Osteocyte (in vitro differentiated cells): ENCODE results near the gene SCGB1C1. TPM values are rescaled to one million over a fixed set of nuclear protein-coding genes. Genes with fewer than 3 reads are reported as not detected.

Source experiments
- DNase-seq: peaks from one replicate; pipeline ENCODE4 v3.0.0; 2021; ENCODE audit warnings: mixed read lengths; ENCODE audit not compliant: unreplicated experiment; ENCODE audit errors: extremely low spot score
- H3K27ac Mint-ChIP-seq: one replicate; pipeline ENCODE4 v1.8.0; 2021; ENCODE audit warnings: mild to moderate bottlenecking, mixed read lengths; ENCODE audit not compliant: unreplicated experiment
- H3K27me3 Mint-ChIP-seq: one replicate; pipeline ENCODE4 v1.8.0; 2021; ENCODE audit warnings: mixed read lengths; ENCODE audit not compliant: unreplicated experiment
- H3K36me3 Mint-ChIP-seq: one replicate; pipeline ENCODE4 v1.8.0; 2021; ENCODE audit warnings: mixed read lengths; ENCODE audit not compliant: unreplicated experiment
- H3K4me1 Mint-ChIP-seq: one replicate; pipeline ENCODE4 v1.8.0; 2021; ENCODE audit warnings: mixed read lengths; ENCODE audit not compliant: unreplicated experiment
- H3K4me3 Mint-ChIP-seq: one replicate; pipeline ENCODE4 v1.8.0; 2021; ENCODE audit warnings: mild to moderate bottlenecking, moderate library complexity, mixed read lengths; ENCODE audit not compliant: unreplicated experiment
- H3K9me3 Mint-ChIP-seq: one replicate; pipeline ENCODE4 v1.8.0; 2021; ENCODE audit warnings: mixed read lengths; ENCODE audit not compliant: unreplicated experiment
- total RNA-seq: library from RNA; stranded (reverse); gene quantifications from 2 replicates; pipeline ENCODE4 v1.2.1, GENCODE V29; 2021
- TF ChIP-seq, protein P1 (sequence below): fragments of 200-600 bp; sonication (generic); IDR thresholded peaks from 2 replicates; pipeline ENCODE4 v1.5.0; 2021; ENCODE audit warnings: antibody characterized with exemption, mild to moderate bottlenecking, moderate library complexity

SCGB1C1 gene
- total RNA-seq, 1 donor from 2014 or later, result not detected

DNA sequence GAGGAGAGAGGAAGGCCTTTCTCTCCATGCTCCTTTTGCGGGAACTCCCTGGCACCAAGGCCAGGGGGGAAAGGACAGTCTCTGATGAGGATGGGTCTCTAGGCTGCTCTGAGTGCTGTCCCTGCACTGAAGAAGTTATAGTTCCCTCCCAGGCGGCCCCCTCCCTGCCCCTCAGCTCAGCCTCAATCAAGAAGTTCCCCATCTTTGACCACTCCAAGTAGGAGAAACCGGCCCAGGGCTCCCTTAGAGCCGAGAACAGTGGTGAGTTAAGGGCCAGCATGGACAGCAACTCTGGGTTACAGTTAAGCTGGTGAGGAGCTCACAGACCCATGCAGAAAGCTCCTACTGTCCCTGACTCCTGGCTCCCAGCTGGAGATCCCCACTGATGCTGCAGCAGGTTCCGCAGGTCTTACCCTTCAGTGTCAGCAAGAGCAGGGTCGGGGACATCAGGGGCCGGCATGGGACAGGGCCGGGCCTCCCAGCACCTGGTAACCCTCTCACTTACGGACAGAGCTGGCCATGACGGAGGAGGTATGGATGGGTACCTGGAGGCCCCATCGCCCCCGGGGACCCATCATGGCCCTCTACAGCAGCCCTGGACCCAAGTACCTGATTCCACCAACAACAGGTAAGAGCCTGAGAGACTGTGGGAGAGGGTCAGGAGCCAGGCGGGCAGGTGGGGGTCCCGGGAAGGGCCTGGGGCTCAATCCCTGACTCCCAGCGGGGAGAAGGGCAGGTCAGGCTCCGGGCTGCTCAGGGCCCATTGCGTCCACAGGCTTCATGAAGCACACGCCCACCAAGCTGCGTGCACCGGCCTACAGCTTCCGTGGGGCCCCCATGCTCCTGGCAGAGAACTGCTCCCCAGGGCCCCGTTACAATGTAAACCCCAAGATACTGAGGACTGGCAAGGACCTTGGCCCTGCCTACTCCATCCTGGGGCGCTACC, 4.2 kb downstream of the SCGB1C1 start:
- DNase-seq, result peak; percentile 83
- Mint-ChIP-seq H3K4me1 (no peaks in the 10 kb centered on the region), H3K36me3 (peaks cover 4% of the 10 kb centered on the region), H3K4me3 (no peak overlapping the region), H3K9me3 (no peaks in the 10 kb centered on the region), H3K27ac (no peak overlapping the region), H3K27me3 (no peaks in the 10 kb centered on the region)
- TF ChIP-seq, protein P1, sequence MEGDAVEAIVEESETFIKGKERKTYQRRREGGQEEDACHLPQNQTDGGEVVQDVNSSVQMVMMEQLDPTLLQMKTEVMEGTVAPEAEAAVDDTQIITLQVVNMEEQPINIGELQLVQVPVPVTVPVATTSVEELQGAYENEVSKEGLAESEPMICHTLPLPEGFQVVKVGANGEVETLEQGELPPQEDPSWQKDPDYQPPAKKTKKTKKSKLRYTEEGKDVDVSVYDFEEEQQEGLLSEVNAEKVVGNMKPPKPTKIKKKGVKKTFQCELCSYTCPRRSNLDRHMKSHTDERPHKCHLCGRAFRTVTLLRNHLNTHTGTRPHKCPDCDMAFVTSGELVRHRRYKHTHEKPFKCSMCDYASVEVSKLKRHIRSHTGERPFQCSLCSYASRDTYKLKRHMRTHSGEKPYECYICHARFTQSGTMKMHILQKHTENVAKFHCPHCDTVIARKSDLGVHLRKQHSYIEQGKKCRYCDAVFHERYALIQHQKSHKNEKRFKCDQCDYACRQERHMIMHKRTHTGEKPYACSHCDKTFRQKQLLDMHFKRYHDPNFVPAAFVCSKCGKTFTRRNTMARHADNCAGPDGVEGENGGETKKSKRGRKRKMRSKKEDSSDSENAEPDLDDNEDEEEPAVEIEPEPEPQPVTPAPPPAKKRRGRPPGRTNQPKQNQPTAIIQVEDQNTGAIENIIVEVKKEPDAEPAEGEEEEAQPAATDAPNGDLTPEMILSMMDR, result no peak

DNA sequence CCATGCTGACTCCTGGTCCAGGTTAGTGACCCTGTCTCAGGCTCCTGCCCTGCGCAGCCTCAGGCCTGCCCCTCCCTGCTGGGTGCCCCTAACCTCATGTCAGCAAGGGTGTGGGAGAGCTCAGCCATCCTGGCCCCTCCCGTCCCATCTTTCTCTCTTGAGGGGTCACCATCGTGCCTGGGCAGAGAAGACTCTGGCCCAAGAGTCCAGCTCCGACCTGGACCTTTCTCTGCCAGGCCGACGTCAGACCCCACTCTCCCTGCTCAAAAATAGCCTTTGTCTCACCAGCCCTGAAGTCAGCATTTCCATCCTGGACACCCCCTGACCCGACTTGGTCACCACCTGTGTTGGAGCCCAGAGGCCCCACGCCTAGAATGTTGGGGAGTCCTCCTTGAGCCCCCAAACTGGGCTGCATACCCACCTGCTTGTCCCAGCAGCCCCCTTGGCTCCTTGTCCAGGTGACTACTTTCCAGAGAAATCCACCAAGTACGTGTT, 4.9 kb downstream of the SCGB1C1 start:
- DNase-seq, result peak; percentile 76
- peaks cover 2% of the 10 kb centered on the region for H3K4me1 Mint-ChIP-seq
- no peaks in the 10 kb centered on the region for H3K27me3 Mint-ChIP-seq
- TF ChIP-seq, protein P1, result no peak
- no peaks in the 10 kb centered on the region for H3K9me3 Mint-ChIP-seq
- H3K4me3 Mint-ChIP-seq, result no peak overlapping the region
- peak overlapping the region; percentile 27 for H3K27ac Mint-ChIP-seq
- H3K36me3 Mint-ChIP-seq, result peaks cover 9% of the 10 kb centered on the region

DNA sequence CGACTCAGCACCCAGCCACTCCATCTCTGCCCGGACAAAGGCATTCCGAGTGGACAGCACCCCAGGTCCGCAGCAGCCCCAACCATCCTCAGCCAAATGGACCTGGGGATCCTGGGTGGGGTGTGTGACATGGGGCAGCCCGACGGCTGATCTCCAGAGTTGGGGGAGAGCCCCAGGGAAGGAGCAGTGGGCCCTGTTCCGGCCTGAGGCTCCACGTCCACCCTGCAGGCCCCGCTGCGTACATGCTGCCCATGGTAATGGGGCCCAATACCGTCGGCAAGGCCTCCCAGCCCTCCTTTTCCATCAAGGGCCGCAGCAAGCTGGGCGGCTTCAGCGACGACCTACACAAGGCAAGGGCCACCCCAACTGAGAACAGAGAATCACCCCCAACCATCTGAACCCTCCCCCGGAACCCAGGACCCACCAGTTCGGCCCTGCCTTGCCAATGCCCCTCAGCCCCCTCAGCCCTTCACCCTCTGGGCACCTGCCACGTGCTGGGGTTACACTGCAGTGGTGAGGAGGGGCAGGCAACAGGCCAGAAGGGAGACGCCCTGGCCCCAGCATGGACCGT, 5.4 kb downstream of the SCGB1C1 start:
- TF ChIP-seq, protein P1, result no peak
- no peak overlapping the region for H3K4me3 Mint-ChIP-seq
- peaks cover 12% of the 10 kb centered on the region for H3K36me3 Mint-ChIP-seq
- no peaks in the 10 kb centered on the region for H3K27me3 Mint-ChIP-seq
- H3K4me1 Mint-ChIP-seq, result peaks cover 2% of the 10 kb centered on the region
- no peak overlapping the region for H3K27ac Mint-ChIP-seq
- no peaks in the 10 kb centered on the region for H3K9me3 Mint-ChIP-seq
- peak; percentile 74 for DNase-seq

DNA sequence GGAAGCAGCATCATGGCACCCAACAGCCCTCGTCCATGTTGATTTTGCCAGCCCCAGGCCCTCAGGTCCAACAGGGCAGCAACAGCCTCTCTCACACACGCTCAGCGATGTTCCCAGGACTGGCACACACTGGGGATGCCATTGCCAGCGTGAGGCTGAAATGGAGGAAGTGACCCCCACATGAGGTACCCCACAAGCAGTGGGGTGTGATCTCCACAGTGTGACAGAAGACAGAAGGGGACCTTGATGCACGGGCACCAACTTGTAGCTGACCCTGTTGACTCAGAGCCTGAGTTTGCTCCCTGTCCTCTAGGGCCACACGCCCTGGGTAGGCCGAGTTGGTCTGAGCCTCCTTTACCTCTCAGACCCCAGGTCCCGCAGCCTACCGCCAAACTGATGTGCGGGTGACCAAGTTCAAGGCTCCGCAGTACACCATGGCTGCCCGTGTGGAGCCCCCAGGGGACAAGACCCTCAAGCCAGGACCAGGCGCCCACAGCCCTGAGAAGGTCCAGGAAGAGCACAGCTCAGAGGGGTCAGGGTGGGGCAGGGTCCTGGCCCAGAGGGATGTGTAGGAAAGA, 6.2 kb downstream of the SCGB1C1 start:
- H3K36me3 Mint-ChIP-seq, result peaks cover 19% of the 10 kb centered on the region
- no peaks in the 10 kb centered on the region for H3K27me3 Mint-ChIP-seq
- DNase-seq, result peak; percentile 76
- H3K27ac Mint-ChIP-seq, result no peak overlapping the region
- H3K4me1 Mint-ChIP-seq, result peaks cover 5% of the 10 kb centered on the region
- no peaks in the 10 kb centered on the region for H3K9me3 Mint-ChIP-seq
- TF ChIP-seq, protein P1, result no peak
- no peak overlapping the region for H3K4me3 Mint-ChIP-seq

- Mint-ChIP-seq H3K4me3 (no peak overlapping the region), H3K27ac (no peak overlapping the region), H3K9me3 (no peaks in the 10 kb centered on the region), H3K27me3 (no peaks in the 10 kb centered on the region), H3K4me1 (peaks cover 6% of the 10 kb centered on the region), H3K36me3 (peaks cover 19% of the 10 kb centered on the region)
- TF ChIP-seq, protein P1, result no peak
- DNase-seq, result peak; percentile 80
These were observed 6.9 kb downstream of the SCGB1C1 start for GRCh38 chr11:199782-200181.
